NT2/D1 (cell line): Measurements from ENCODE around the gene TUG1.
A peak's percentile ranks its signal among the peaks of the same experiment; 100 is the strongest.

Source experiments
- DNase-seq: peaks from one replicate; pipeline ENCODE4 v3.0.0-alpha.2; 2011; ENCODE audit warnings: low read depth, low spot score
- H3K27me3 ChIP-seq: 2 replicates; pipeline ENCODE4 v1.6.0; 2011; ENCODE audit warnings: mild to moderate bottlenecking; ENCODE audit not compliant: insufficient read length, insufficient read depth
- H3K36me3 ChIP-seq: 2 replicates; pipeline ENCODE4 v1.6.1; 2011; ENCODE audit warnings: mild to moderate bottlenecking, low read length, mixed read lengths; ENCODE audit not compliant: insufficient read depth, insufficient read length
- H3K4me1 ChIP-seq: 2 replicates; pipeline ENCODE4 v1.5.1; 2011; ENCODE audit not compliant: insufficient read depth, insufficient read length
- H3K4me3 ChIP-seq: 2 replicates; pipeline ENCODE4 v1.5.1; 2011; ENCODE audit warnings: low read depth; ENCODE audit not compliant: insufficient read length
- H3K9ac ChIP-seq: 2 replicates; pipeline ENCODE4 v1.6.0; 2011; ENCODE audit warnings: low read depth; ENCODE audit not compliant: insufficient read length
- H3K9me3 ChIP-seq: 2 replicates; pipeline ENCODE4 v1.5.1; 2011; ENCODE audit warnings: mild to moderate bottlenecking, low read length; ENCODE audit not compliant: insufficient read depth
- SUZ12 ChIP-seq: IDR thresholded peaks from 2 replicates; pipeline ENCODE4 v1.6.1; 2011; ENCODE audit not compliant: insufficient read length, insufficient read depth; ENCODE audit errors: extremely low read depth
- YY1 ChIP-seq: IDR thresholded peaks from 2 replicates; pipeline ENCODE4 v1.6.1; 2011; ENCODE audit not compliant: insufficient read length, insufficient read depth
- ZNF274 ChIP-seq: IDR thresholded peaks from 2 replicates; pipeline ENCODE4 v1.6.1; 2011; ENCODE audit warnings: mild to moderate bottlenecking, low read depth, low read length

TUG1 gene

GRCh38 chr22:30968924-30969531 lies at the start of gene TUG1:
TUG1 (plus strand) TSS chr22:30969265.
- H3K4me1 ChIP-seq = no peaks in the 10 kb centered on the region
- TF ChIP-seq SUZ12 (no peak), ZNF274 (no peak), YY1 (peak; percentile 55)
- H3K9ac ChIP-seq = peak within 1 kb of the TSS; percentile 86
- H3K9me3 ChIP-seq = peaks cover 50% of the 10 kb centered on the region
- peaks cover 68% of the 10 kb centered on the region for H3K36me3 ChIP-seq
- peak within 1 kb of the TSS; percentile 78 for H3K4me3 ChIP-seq
- no peaks in the 10 kb centered on the region for H3K27me3 ChIP-seq
- peak; percentile 87 for DNase-seq

GRCh38 chr22:30919973-30920372 lies 49.1 kb upstream of the TUG1 start:
- H3K9me3 ChIP-seq = no peaks in the 10 kb centered on the region
- peaks cover 3% of the 10 kb centered on the region for H3K4me1 ChIP-seq
- no peaks in the 10 kb centered on the region for H3K27me3 ChIP-seq
- H3K36me3 ChIP-seq = peaks cover 15% of the 10 kb centered on the region
- TF ChIP-seq SUZ12 (no peak), YY1 (no peak), ZNF274 (no peak)
- DNase-seq = no peak
- no peak overlapping the region for H3K9ac ChIP-seq
- H3K4me3 ChIP-seq = no peak overlapping the region

GRCh38 chr22:30920407-30920806 lies 48.7 kb upstream of the TUG1 start:
- no peak for TF ChIP-seq SUZ12
- no peak for TF ChIP-seq YY1
- TF ChIP-seq ZNF274 = no peak
- no peaks in the 10 kb centered on the region for H3K27me3 ChIP-seq
- H3K9me3 ChIP-seq = no peaks in the 10 kb centered on the region
- H3K9ac ChIP-seq = no peak overlapping the region
- no peak overlapping the region for H3K4me3 ChIP-seq
- peak; percentile 50 for DNase-seq
- peaks cover 3% of the 10 kb centered on the region for H3K4me1 ChIP-seq
- H3K36me3 ChIP-seq = peaks cover 19% of the 10 kb centered on the region

DNA sequence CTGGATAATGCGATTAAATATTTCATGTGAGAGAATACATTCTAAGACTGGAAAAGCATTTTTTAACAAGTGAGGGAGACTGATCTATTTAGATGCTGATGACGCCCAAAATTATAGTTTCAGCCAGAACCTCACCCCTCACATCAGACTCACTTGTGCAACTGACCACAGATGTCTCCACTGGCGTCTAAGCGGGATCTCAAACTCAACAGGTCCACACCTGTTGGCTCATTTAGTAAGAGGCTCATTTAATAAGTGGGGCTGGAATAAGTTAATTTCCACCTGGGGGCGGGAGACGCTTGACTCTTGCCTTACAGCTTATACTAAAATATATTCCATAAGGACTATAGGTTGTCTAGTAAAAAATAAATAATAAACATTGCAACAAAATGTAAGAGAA lies 48.0 kb upstream of the TUG1 start:
- Histone ChIP-seq H3K27me3 (no peaks in the 10 kb centered on the region), H3K4me3 (no peak overlapping the region), H3K36me3 (peaks cover 26% of the 10 kb centered on the region), H3K4me1 (peaks cover 3% of the 10 kb centered on the region), H3K9ac (no peak overlapping the region), H3K9me3 (no peaks in the 10 kb centered on the region)
- TF ChIP-seq SUZ12 (no peak), YY1 (no peak)
- DNase-seq = no peak

GRCh38 chr22:30922151-30922611 lies 46.9 kb upstream of the TUG1 start:
- peaks cover 37% of the 10 kb centered on the region for H3K36me3 ChIP-seq
- DNase-seq = no peak
- H3K4me1 ChIP-seq = peaks cover 3% of the 10 kb centered on the region
- H3K9me3 ChIP-seq = no peaks in the 10 kb centered on the region
- no peaks in the 10 kb centered on the region for H3K27me3 ChIP-seq
- H3K9ac ChIP-seq = no peak overlapping the region
- no peak for TF ChIP-seq SUZ12
- TF ChIP-seq YY1 = no peak
- no peak for TF ChIP-seq ZNF274
- H3K4me3 ChIP-seq = no peak overlapping the region

GRCh38 chr22:30923168-30923900 lies 45.7 kb upstream of the TUG1 start:
- no peak for TF ChIP-seq SUZ12
- no peak for TF ChIP-seq YY1
- TF ChIP-seq ZNF274 = no peak
- Histone ChIP-seq H3K4me3 (no peak overlapping the region), H3K27me3 (no peaks in the 10 kb centered on the region), H3K4me1 (peaks cover 3% of the 10 kb centered on the region), H3K9me3 (no peaks in the 10 kb centered on the region), H3K36me3 (peaks cover 49% of the 10 kb centered on the region), H3K9ac (no peak overlapping the region)
- no peak for DNase-seq

- TF ChIP-seq YY1 = no peak
- TF ChIP-seq ZNF274 = no peak
- TF ChIP-seq SUZ12 = no peak
- Histone ChIP-seq H3K9ac (no peak overlapping the region), H3K36me3 (peaks cover 64% of the 10 kb centered on the region), H3K27me3 (no peaks in the 10 kb centered on the region), H3K9me3 (no peaks in the 10 kb centered on the region), H3K4me3 (no peak overlapping the region), H3K4me1 (peaks cover 3% of the 10 kb centered on the region)
- no peak for DNase-seq
Measured at GRCh38 chr22:30925667-30926066, 43.4 kb upstream of the TUG1 start.
